Adrenal gland (tissue), 12 donors: ENCODE results near the gene FHL5. TPM values are rescaled to one million over a fixed set of nuclear protein-coding genes. Genes with fewer than 3 reads are reported as not detected.
A peak's percentile ranks its signal among the peaks of the same experiment; 100 is the strongest.
"Not testable (repeated sequence)": the region's sequence is repeated elsewhere in the genome, so short reads cannot be mapped to it uniquely, and the experiment has no call there.

Experiments
- DNase-seq, 7 donors: peaks; one replicate each; pipeline ENCODE4 v3.0.0-alpha.2; 2019 to 2020
- H3K27ac ChIP-seq, 5 donors: fragments of 200-600 bp; sonication (generic) in 4 of 5; 1 replicate in 3 of 5; 2 replicates in 2 of 5; pipeline versions ENCODE4 v1.5.1 to v1.8.0; 2016 to 2020; ENCODE audit warnings: mild to moderate bottlenecking in 1 of 5
- H3K27me3 ChIP-seq: fragments of 200-600 bp; 2 replicates; pipeline ENCODE4 v1.8.0; 2021
- H3K36me3 ChIP-seq, 2 donors: fragments of 200-600 bp; replicated peaks in 1 of 2; 1 replicate in 1 of 2; 2 replicates in 1 of 2; pipeline versions ENCODE4 v1.5.1 to v1.8.0; 2018 to 2022
- H3K4me1 ChIP-seq, 2 donors: fragments of 200-600 bp; replicated peaks in 1 of 2; 1 replicate in 1 of 2; 2 replicates in 1 of 2; pipeline versions ENCODE4 v1.5.1 to v1.8.0; 2018 to 2021
- H3K4me3 ChIP-seq, 4 donors: fragments of 200-600 bp; sonication (generic) in 3 of 4; one replicate each; pipeline ENCODE4 v1.5.1; 2016 to 2018
- H3K9me3 ChIP-seq, 3 donors: fragments of 200-600 bp; sonication (generic) in 1 of 3; replicated peaks in 1 of 3; 1 replicate in 2 of 3; 2 replicates in 1 of 3; pipeline versions ENCODE4 v1.5.1 to v1.8.0; 2016 to 2021
- CTCF ChIP-seq, 6 experiments: fragments of 450-650 bp in 4 of 6; fragments of 200-600 bp in 2 of 6; sonication (generic) in 1 of 6; IDR thresholded peaks; 1 replicate in 5 of 6; 2 replicates in 1 of 6; pipeline versions ENCODE4 v1.5.1 to v1.8.0; 2016 to 2021; ENCODE audit warnings: antibody characterized with exemption in 6 of 6, mild to moderate bottlenecking in 2 of 6, moderate library complexity in 1 of 6
- POLR2A ChIP-seq, 2 donors: fragments of 450-650 bp; IDR thresholded peaks; one replicate each; pipeline ENCODE4 v1.6.1; 2017; ENCODE audit warnings: antibody characterized with exemption in 2 of 2, mild to moderate bottlenecking in 2 of 2, moderate library complexity in 1 of 2
- WGBS, 4 donors: extraction: QIAGEN DNeasy Blood & Tissue Kit in 2 of 4; methylation state at CpG; one replicate each; pipeline versions ENCODE4 v1.1.5 to v1.1.7; 2013 to 2017; 5-methylcytosine and 5-hydroxymethylcytosine counted together
- intact Hi-C, 2 donors: fragments of 100-400 bp; cut with DNase I; formaldehyde crosslinking; loops; one replicate each; pipeline versions ENCODE4 v1.14.1 to v1.15.0; 2022 to 2023
- polyA plus RNA-seq, 3 donors: library from polyadenylated mRNA; stranded (reverse); fragments of 200-250 nt in 2 of 3; fragments of 350-450 nt in 1 of 3; fragmentation: Illumina TruSeq in 1 of 3; extraction: RNeasy Lipid Tissue Mini Kit (QIAGEN cat#74804) in 1 of 3; gene quantifications; one replicate each; pipeline ENCODE4 v1.2.3, GENCODE V29; 2013 to 2014
- total RNA-seq, 9 donors: library from RNA; depleted of rRNA in 4 of 9; stranded (reverse); fragments of >200 nt in 4 of 9; fragments of 120-200 nt in 1 of 9; fragmentation: NEBNext Ultra II Directional in 1 of 9; extraction: Animal tissue kit (Norgen Biotek cat#: 25700) in 1 of 9; gene quantifications; one replicate each; pipeline versions ENCODE4 v1.1.0 to v1.2.4, GENCODE V29; 2013 to 2023
- donor health status: healthy with polysubstance abuse.
- donor health status: Bipolar disorder and iron deficiency.
- donor health status: DM: yes; HTN: yes; CAD: no.
- donor health status: DM: no; HTN: no; CAD: no.
- donor health status: DM: no; HTN: no; CAD: no.
- donor health status: DM: yes; HTN: yes; CAD: no.

FHL5 gene
- total and polyA plus RNA-seq, 12 donors = 2.3 to 48.1 (median 12.7) TPM

- Histone ChIP-seq H3K4me3 (no peak overlapping the region), H3K36me3 (peaks cover 0 to 62% of the 10 kb centered on the region in 2 donors), H3K9me3 (no peaks in the 10 kb centered on the region), H3K4me1 (no peaks in the 10 kb centered on the region), H3K27ac (no peak overlapping the region), H3K27me3 (no peaks in the 10 kb centered on the region)
- 83 to 96% (median 92%) methylated on average over 4 of the region's 4 CpGs for WGBS, 4 donors
- TF ChIP-seq POLR2A (IDR thresholded peaks at IDR 0.05) = no peak
- TF ChIP-seq CTCF (IDR thresholded peaks at IDR 0.05) = no peak
- intact Hi-C loops = no loop called here
- DNase-seq = no peak
These were observed 8.4 kb upstream of the FHL5 start for GRCh38 chr6:96554558-96554957.

DNA sequence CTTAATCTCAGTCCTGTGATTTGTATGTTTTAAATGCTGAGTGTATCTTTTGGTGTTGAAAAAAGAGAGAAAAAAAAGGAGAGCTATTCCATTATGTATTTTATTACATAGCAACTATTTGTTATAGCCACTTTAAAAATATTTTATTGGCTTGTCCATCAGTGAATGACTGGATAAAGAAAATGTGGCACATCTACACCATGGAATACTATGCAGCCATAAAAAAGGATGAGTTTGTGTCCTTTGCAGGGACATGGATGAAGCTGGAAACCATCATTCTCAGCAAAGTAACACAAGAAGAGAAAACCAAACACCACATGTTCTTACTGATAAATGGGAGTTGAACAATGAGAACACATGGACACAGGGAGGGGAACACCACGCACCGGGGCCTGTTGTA lies 3.2 kb upstream of the FHL5 start:
- H3K9me3 ChIP-seq = not testable (repeated sequence)
- 94 to 100% (median 97%) methylated on average over 2 of the region's 2 CpGs for WGBS, 4 donors

DNA sequence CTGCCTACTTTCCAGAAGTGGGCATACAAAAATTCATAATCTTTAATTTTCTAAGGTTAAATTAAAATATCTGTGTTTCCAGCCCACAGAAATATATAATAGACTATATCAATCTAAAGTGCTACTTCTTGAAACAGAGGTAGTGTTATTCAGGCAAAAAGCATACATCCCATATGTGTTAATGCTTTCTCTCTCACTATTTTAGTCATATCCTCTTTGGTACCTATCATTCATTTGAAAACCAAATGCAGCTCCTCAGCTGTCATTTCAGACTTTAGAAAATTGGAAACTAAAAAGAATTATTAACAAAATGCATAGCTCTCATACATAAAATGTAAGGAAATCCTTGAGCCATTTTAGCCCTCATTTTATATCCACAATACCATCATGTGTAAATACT lies 925 bp downstream of the FHL5 start:
- Histone ChIP-seq H3K9me3 (peaks cover 0 to 4% (median 0%) of the 10 kb centered on the region in 3 donors), H3K4me3 (peak overlapping the region in 1 of 4 donors; percentile 14), H3K4me1 (no peaks in the 10 kb centered on the region), H3K27ac (peak overlapping the region in 1 of 5 donors; percentile 19), H3K36me3 (no peaks in the 10 kb centered on the region), H3K27me3 (no peaks in the 10 kb centered on the region)
- no peak for TF ChIP-seq CTCF (IDR thresholded peaks at IDR 0.05)
- no peak for TF ChIP-seq POLR2A (IDR thresholded peaks at IDR 0.05)
- intact Hi-C loops = no loop called here
- DNase-seq = no peak

More for the DNA sequence above, 3.2 kb upstream of the FHL5 start:
- peaks cover 0 to 12% of the 10 kb centered on the region in 2 donors for H3K36me3 ChIP-seq
- DNase-seq, H3K4me1 ChIP-seq, H3K4me3 ChIP-seq, H3K27me3 ChIP-seq, intact Hi-C loops, H3K27ac ChIP-seq: not testable (repeated sequence)

- no peaks in the 10 kb centered on the region for H3K36me3 ChIP-seq
- intact Hi-C loops = no loop called here
- no peak for DNase-seq
- TF ChIP-seq CTCF (IDR thresholded peaks at IDR 0.05) = no peak
- H3K9me3 ChIP-seq = peaks cover 8 to 10% (median 8%) of the 10 kb centered on the region in 3 donors
- 75 to 82% (median 78%) methylated on average over 2 of the region's 2 CpGs for WGBS, 4 donors
- no peaks in the 10 kb centered on the region for H3K27me3 ChIP-seq
- no peak overlapping the region for H3K4me3 ChIP-seq
- no peaks in the 10 kb centered on the region for H3K4me1 ChIP-seq
- H3K27ac ChIP-seq = no peak overlapping the region
These were observed 7.1 kb downstream of the FHL5 start for GRCh38 chr6:96570053-96570452.

GRCh38 chr6:96571551-96571950 lies 8.6 kb downstream of the FHL5 start:
- H3K27me3 ChIP-seq = no peaks in the 10 kb centered on the region
- peaks cover 8 to 10% (median 8%) of the 10 kb centered on the region in 3 donors for H3K9me3 ChIP-seq
- intact Hi-C loops = no loop called here
- no peak overlapping the region for H3K27ac ChIP-seq
- no peak for DNase-seq
- H3K4me1 ChIP-seq = no peaks in the 10 kb centered on the region
- TF ChIP-seq CTCF (IDR thresholded peaks at IDR 0.05) (no peak), POLR2A (IDR thresholded peaks at IDR 0.05) (no peak)
- H3K36me3 ChIP-seq = no peaks in the 10 kb centered on the region
- no peak overlapping the region for H3K4me3 ChIP-seq
